Left colon (tissue), 2 donors: Measurements from ENCODE around the gene CSNK1G2. TPM values are rescaled to one million over a fixed set of nuclear protein-coding genes. Genes with fewer than 3 reads are reported as not detected.

ENCODE experiments used
- total RNA-seq, 2 donors: library from RNA; stranded (reverse); fragmentation: NEBNext Ultra II Directional; extraction: Animal tissue kit (Norgen Biotek cat#: 25700); gene quantifications; one replicate each; pipeline ENCODE4 v1.2.1, GENCODE V29; 2021
- donor health status: DM: no; HTN: no; CAD: no.
- donor health status: DM: yes; HTN: yes; CAD: no.

CSNK1G2 gene
- total RNA-seq, 2 donors from 2014 or later: 51.4 to 74.1 TPM

Other genes with a start within 250 kb of the CSNK1G2 start
- gene ONECUT3, start 187.7 kb upstream of the CSNK1G2 start, total RNA-seq: not detected
- under 1 TPM; 0.52 to 0.84 TPM for gene ATP8B3, start 128.9 kb upstream of the CSNK1G2 start, total RNA-seq
- 10 to 100 TPM; 41.9 to 43.0 TPM for gene REXO1, start 92.7 kb upstream of the CSNK1G2 start, total RNA-seq
- 10 to 100 TPM; 30.6 to 35.9 TPM for gene KLF16, start 77.6 kb upstream of the CSNK1G2 start, total RNA-seq
- 10 to 100 TPM; 61.5 to 63.5 TPM for gene ABHD17A, start 55.7 kb upstream of the CSNK1G2 start, total RNA-seq
- gene ADAT3, start 35.8 kb upstream of the CSNK1G2 start, total RNA-seq: 10 to 100 TPM; 19.1 to 29.1 TPM
- 10 to 100 TPM; 56.3 to 76.5 TPM for gene SCAMP4, start 35.8 kb upstream of the CSNK1G2 start, total RNA-seq
- gene BTBD2, start 74.5 kb downstream of the CSNK1G2 start, total RNA-seq: 10 to 100 TPM; 73.1 to 73.7 TPM
- gene MKNK2, start 110.1 kb downstream of the CSNK1G2 start, total RNA-seq: 100 to 1,000 TPM; 242 to 319 TPM
- 10 to 100 TPM; 37.9 to 48.4 TPM for gene MOB3A, start 155.2 kb downstream of the CSNK1G2 start, total RNA-seq
- gene IZUMO4, start 155.7 kb downstream of the CSNK1G2 start, total RNA-seq: 1 to 10 TPM; 2.1 to 2.3 TPM
- 100 to 1,000 TPM in 1 of 2 donors, 10 to 100 TPM in 1; 99.4 to 123 TPM for gene AP3D1, start 210.4 kb downstream of the CSNK1G2 start, total RNA-seq
- 10 to 100 TPM; 37.6 to 41.6 TPM for gene DOT1L, start 222.8 kb downstream of the CSNK1G2 start, total RNA-seq